ENCODE data around the gene SRGAP2B.
"Not testable (repeated sequence)": the region's sequence is repeated elsewhere in the genome, so short reads cannot be mapped to it uniquely, and the experiment has no call there.

SRGAP2B gene

DNA sequence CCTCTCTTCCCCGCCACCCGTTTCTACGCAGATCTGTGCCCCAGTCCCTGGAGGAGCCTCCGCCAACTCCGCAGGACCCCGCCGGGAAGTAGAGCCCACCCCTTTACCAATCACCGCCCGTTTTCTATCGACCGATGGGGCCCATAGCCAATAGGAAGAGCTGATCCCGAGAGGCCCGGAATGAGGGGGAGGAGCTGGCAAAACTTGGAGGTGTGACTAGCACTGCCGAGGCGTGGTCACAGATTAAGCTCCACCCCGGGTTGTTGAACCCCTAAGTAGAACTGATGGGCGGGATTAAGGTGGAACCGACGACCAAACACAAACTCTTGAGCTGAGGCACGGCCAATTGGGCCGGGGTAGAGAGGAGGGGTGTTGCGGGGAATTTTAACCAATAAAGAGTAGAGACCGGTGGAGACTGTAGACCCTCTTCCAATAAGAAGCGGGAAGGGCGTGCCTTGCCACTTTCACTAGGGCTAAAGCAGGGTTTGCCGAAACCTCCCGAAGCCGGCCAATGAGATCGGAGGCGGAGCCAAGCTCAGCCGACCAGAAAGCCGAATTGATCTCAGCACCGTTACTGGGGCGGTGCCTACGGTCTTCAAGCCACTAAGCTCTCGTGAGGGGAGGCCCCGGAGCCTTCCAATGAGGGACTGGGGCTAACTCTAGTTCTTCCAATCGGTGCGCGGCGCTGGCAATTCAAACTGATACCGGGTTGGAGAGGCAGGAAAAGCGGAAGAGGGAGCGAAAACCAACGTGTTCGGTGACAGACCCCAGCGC lies at the start of gene SRGAP2B, which contains the start of gene FAM72D:
Gene SRGAP2B (minus strand): TSS at position 45 of the 774 bp plus-strand sequence. CDS start 2,427 bp downstream, outside the sequence.
Gene FAM72D (plus strand): TSS at position 691 of the 774 bp plus-strand sequence. CDS start 874 bp downstream, outside the sequence.
- not testable (repeated sequence) for DNase-seq (ENCODE audit: low read depth in 2 of 2)

DNA sequence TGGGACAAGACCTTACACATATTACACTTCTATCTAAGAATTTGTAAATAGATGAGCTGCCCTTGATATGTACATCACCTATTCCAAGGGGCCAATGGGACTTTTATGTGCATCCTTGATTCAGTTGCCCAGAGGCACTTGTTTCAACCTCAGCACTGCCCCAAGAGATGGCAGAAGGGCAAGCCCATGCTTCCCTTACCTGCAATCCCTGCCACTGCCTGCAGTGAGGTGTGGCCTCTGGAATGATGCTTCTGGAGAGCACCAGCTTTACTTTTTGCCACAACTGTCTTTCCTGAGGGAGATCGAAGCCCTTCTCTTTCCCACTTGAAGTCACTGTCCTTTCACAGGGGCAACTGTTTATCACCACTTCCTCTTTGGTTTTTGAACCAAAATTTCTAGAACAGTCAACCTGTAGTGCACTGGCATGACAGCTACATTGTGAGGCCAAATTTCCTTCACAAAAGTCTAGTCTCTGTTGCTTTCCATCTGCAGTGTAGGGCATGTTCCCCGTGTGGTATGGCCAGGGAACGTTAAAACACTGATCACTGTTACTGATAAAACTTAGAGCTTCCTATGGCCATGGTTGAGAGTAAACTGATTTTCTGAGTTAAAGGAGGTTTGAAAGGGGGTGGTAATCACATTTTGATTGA lies 49.3 kb upstream of the SRGAP2B start:
- not testable (repeated sequence) for DNase-seq (ENCODE audit: low read depth in 2 of 2)

DNA sequence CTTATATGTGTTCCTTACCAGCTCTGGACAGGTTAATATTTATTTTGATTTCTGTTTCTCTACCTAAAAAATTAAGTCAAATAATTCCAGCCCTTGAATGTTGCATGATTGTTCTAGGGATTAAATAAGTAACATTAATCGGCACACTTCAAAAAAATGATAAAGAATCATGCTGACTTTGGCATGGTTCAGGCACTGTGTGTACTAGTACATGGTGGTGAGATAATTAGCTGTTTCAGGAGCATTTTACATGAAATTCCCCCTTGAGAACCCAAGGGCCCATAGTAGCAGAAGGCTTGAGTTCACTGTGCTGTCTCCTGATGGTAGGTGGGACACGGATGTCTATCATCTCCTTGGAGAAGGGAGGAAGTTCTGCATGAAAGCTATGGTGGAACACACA lies 45.4 kb upstream of the SRGAP2B start:
- not testable (repeated sequence) for DNase-seq (ENCODE audit: low read depth in 2 of 2)

DNA sequence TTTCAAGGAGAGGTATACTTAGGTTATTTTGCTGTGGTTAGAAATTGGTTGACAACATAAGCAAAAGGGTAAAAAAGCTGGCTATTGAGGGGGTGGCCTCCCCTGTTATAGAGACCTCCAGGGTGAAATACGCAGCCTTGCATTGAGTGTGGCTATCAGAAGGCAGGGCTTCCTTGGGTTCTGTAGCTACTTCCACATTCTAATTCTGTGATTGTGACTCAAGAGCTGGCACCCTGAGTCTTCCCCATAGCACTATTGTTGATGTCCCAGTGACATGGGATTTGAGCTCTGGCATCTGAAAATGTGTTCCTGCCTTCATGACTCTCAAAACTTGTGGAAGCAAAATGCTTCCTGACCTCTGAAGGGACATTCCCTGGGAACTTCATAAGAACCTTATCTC lies 39.3 kb upstream of the SRGAP2B start:
- not testable (repeated sequence) for DNase-seq (ENCODE audit: low read depth in 2 of 2)

DNA sequence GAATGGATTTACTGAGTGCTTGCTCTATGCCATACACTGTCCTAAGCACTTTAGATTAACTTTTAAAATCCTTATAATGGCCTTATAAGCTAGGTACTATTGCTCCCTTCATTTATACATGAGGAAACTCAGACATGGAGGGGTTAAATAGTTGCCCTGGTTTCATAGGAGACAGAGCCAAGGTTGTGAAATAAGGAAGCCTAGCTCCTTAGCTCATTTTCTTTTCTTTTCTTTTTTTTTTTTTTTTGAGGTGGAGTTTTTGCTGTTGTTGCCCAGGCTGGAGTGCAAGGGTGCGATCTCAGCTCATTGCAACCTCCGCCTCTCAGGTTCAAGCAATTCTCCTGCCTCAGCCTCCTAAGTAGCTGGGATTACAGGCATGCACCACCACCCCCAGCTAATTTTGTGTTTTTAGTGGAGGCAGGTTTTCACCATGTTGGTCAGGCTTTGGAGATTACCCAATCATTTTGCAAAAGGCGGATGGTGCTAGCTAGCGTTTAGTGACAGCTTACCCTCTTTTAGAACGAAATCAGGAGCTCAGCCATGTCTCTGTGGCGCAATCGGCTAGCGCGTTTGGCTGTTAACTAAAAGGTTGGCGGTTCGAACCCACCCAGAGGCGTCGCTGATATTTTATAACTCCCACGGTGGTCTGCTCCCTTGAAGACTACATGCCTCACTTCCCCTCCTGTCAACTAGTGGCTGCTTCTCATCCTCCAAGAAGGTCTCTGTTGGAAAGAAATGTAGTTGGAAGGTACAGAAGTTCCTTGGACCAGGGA lies 33.8 kb upstream of the SRGAP2B start:
- not testable (repeated sequence) for DNase-seq (ENCODE audit: low read depth in 2 of 2)

DNA sequence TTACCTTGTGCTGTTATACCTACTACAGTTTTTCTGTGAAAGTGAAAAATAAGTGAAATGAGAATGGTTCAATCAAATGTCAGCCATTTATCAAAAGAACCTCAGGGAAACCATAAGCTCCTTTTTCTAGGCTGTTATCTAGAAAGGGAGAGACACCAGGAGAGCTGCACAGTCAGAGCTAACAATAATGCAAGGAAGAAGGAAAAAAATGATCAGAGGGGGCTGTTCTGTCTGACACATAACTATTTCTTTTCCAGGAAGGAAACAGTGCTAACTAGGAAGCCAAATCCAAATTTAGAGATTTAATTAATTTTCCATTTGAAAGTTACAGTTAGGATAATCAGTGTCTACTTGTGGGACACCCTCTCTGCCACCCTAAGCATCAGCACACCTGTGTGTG lies 32.0 kb upstream of the SRGAP2B start:
- DNase-seq (ENCODE audit: low read depth in 2 of 2), result not testable (repeated sequence)

DNA sequence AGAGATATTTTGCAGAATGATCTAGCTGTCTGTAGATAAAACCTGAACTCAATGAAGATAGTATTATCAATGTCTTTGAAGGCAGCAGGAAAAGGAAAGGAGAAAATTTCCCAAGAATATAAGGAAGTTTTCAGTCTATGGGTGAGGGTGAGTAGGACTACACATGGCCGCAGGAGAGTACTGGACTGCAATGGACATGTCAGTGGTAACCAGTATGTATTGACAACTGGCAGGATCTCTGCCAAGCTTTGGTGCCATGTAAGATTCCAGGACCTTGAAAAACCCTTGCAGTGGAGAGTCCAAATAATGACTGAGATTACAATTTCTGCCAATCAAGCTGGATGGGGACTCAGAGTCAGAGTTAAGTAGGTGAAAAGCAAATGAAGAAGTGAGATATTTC lies 30.0 kb upstream of the SRGAP2B start:
- DNase-seq (ENCODE audit: low read depth in 2 of 2), result not testable (repeated sequence)

DNA sequence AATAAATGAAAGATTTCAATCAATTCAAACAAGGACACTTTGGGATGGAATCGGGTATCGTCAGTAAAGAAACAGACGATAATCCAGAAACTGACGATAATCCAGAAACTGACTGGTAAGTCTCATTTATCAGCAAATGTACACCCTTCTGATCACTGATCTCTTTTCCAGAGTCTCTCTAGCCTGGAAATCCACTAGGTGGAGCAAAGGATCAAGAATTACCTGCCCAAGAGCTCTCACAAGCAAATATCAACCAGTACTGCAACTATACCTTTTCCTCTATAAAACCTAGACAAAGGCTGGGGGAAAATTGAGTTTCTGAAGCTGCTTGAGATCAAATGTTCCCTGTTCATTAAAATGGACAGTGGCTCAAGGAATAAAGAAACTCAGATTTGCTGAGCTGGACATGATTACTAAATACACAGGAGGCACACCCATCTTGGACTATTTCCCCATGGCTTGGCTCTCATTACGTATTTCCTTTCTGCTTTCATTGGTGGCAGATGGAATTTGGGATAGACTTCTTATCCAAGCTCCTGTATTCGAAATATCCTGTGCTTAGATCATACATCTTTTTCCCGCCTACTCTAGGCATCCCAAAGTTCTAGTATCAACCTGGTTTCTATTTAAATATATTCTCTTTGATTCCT lies 29.0 kb upstream of the SRGAP2B start:
- not testable (repeated sequence) for DNase-seq (ENCODE audit: low read depth in 2 of 2)

DNA sequence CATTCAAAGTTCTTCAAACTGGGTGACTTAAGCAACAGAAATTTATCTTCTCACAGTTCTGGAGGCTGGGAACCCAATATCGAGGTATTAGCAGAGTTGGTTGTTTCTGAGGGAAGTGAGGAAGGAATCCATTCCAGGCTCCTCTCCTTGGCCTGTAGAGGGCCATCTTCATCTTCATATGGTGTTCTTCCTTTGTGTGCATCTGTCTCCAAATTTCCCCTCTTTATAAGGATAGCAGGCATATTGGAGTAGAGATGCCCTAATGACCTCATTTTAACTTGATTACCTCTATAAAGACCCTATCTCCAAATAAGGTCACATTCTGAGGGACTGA lies 27.9 kb upstream of the SRGAP2B start:
- not testable (repeated sequence) for DNase-seq (ENCODE audit: low read depth in 2 of 2)

DNA sequence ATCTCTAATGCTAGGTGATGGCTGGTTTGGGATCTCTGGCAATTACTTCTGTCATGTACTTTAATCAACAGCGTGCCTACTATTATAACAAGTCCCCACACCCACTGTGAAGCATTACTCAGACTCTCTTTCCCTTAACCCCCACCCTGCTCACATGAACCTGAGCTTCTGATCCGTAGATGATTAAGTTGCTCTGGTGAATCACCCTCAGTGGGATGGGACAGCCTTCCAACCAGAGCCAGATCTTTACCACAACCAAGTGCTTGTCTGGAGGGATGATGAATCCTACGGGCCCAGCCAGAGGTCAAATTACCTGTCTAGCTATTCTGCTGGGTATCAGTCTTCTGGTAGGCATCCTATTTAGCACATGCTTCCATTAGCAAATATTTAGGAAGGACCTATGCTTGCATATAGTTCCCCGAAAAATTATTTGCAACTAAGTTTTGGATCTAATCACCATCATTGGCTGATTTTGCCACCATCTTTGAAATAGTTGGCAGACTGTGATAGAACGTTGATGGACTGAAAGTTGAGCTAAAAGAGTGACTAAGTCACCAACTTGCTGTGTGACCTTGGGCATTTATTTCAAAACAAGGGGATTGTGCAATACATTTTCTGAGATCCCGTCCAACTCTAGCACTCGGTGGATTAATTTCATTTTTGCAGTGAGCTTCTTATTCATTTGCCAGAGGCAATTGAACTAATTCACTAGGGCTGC lies 27.4 kb upstream of the SRGAP2B start:
- DNase-seq (ENCODE audit: low read depth in 2 of 2), result not testable (repeated sequence)

DNA sequence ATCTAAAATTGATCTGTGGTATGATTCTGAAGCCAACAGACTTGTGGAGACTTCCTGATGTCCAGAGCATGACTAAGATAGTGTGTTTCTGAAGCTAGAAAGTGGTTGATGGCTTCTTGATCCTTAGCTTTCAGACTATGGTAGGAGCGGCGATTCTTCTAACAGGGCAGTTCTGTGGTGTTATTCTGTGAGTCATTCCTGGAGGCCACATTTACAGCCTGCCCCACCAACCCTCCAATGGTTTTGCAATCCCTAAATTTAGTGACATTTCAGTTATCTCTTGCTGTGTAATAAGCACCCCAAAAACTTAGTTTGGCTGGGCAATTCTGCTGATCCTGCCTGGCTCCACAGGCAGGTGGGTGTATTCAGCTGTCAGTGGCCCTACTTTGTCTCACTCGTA lies 24.7 kb upstream of the SRGAP2B start:
- DNase-seq (ENCODE audit: low read depth in 2 of 2), result not testable (repeated sequence)

DNA sequence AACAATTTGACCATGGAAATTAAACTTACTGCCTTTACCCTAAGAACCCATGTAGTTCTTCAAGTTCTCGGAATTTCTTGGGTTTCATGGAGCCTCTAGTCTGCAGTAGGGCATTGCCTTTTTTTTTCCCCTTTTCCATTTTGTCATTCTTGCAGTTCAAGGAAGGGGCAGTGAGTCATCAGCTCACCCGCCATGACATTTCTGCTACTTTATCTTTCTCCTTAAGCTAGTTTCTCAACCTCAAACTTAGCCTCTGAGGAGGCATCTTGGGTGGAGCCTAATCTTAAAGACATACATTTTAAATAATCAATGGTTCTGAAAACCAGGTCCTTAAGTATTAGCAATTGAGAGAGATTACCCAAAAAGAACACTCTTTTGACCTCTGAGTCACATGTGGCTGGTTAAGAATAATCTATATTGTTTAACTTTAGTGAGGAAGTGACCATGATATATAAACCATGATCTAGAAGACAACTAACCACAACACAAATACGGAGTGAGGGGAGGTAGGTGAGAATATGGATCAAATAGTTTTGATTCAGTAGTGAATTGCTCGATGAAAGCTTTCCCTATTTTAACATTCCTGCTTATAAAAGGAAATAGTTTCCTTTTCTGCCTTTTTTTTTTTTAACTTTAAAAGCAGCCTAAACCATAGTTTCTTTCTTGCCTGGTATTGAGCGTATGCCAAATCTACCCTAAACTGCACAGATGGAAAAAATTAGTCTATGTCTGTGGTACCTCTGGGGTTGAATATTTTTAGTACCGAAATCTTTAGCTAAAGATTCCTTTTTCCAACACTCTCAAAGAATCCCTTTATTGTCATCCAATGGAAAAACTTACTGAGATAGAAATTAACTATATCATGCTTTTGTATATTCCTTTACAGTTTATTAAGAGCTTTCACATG lies 20.7 kb upstream of the SRGAP2B start:
- DNase-seq (ENCODE audit: low read depth in 2 of 2), result not testable (repeated sequence)

DNA sequence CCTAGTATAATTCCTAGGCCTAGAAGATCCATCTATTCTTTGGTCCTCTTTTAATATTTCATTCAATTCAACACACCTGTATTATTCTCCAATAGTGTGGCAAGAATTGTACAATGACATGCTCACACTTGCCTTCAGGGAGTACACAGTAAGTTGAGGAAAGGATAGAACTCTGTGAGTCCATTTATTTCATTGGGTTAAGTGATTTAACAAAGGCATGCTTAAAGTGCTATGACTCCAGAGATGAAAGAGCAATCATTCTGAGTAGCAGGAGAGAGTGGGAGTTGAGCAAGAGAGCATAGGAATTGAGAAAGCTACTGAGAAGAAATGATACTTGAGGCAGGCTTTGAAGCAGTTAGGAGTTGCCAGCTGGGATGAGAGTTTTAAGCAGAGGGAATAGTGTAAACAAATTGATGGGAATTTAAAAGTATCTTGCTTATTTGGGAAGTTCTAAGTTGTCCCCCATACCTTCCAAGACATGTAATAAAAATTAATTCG lies 19.5 kb upstream of the SRGAP2B start:
- DNase-seq (ENCODE audit: low read depth in 2 of 2), result not testable (repeated sequence)

DNA sequence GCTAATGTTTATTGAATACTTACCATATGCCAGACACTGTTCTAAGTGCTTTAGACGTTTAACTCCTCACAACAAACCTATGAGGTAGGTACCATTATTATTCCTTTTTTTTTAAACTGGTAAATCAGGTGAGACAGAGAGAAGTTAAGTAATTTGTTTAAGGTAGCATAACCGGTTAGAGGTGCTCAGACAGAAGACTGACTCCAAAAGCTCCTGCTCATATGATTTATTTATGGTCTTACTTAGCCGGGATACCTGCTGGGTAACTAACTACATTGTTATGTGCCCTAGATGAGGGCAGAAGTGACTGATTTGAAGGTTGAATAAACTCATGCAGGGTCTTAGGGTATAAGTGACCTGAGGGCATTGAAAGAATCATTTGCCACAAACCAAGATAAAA lies 17.6 kb upstream of the SRGAP2B start:
- not testable (repeated sequence) for DNase-seq (ENCODE audit: low read depth in 2 of 2)

DNA sequence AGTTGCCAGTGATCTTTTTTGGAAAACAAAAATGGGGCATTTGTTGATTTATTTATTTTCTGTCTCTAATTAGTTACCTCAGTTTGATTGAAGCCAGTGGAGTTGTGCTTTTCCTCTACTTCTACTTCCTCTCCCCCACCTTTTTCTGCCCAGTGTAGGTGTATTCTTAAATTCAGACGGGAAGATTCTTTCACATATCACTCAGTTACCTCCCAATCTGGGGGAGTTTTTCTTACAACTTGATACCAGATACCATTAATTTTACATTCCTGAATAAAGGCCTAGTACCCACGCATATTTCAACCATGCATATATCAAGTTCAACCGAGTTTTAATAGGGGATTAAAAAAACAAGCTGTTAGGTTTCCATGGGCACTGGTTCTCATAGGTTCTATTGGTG lies 16.5 kb upstream of the SRGAP2B start:
- not testable (repeated sequence) for DNase-seq (ENCODE audit: low read depth in 2 of 2)

DNA sequence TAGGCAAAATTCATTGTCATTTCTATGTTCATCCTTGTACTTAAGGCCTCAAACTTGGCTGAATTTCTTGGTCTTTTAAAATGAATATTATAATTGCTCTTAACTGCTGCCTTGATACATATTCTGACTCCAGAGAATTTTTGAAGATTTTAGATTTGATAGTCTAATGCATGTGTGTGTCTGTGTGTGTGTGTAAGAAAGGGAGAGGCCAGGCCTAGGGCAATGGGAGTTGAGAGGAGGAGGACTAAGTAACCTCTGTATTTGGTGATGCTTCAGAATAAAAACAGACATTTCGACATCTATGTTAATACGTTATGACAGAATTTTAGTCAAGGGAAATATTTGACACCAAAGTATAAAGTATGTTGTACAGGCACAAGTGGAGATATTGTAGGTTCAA lies 8.2 kb upstream of the SRGAP2B start:
- not testable (repeated sequence) for DNase-seq (ENCODE audit: low read depth in 2 of 2)

DNA sequence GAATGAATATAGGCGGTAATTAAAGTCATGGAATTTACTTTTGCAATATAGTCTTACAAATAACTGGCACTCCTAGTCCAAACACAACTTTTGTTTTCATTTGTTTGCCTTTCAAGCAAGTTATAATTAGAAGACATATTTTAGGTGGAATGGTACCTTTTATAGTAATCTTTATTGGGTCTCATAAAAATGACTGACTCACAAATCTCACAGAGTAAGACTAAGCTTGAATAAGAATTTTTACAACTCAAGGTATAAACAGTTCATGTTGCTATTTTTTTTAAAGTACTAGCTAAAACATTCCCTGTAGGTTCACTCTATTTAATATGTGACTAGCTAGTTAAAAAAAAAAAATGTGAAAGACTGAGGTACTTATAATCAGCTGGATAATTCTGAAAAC lies 6.6 kb upstream of the SRGAP2B start:
- DNase-seq (ENCODE audit: low read depth in 2 of 2), result not testable (repeated sequence)

DNA sequence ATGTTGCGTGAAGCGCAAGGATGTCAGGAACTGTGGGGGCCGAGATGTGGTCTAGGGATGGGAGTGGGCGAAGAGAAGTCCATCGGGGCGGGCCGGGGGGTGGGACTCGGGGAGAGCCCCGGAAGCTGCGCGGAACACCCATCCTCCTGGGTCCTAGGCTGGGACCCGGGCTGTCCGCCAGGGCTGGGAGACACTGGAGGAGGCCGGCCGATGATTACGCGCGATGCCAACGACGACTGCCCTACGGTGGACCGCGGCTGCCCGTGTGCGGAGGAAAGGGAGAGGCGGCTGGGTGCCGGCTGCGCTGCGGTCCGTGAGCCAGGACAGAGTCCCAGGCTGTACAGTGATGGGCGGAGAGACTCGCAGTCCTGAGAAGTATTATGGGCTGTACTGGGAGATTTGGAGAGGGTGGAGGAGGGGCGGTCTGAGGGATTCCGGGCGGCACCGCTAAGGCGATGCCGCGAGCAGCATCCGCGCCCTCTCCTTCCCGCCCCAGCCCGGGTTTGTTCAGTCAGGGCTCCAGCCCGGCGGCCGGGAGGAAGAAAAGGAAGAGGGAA lies 395 bp downstream of the SRGAP2B start:
- DNase-seq (ENCODE audit: low read depth in 2 of 2), result peak in 1 of 2 donors; percentile 0

DNA sequence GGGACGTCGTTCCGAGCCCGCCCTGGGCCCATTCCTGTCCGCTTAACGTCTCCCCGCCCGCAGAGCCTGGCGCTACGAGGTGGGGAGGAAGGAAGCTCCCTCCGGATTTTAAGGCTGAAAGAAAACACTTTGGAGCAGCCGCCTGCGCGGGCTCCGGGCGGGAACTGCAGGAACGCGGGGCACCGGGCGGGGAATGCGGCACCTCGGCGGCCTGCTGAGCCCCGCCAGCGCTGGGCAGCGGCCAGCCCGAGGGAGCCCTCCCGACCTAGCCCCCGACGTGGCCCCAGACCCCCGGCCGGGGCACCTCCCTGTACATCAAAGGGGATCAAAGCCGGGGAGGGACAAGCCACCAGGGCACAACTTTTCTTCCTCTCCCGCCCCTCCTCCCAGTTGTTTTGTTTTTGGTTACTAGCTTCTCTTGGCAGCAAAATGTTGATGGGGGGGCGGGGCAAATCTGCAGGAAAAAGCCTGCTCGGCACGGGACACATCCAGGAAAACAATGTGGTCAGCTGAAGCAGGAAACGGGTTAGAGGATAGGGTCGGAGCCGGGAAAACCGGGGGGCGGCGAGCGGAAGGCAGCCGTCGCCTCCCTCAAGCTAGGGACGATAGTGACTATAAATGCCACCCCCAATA lies 1.5 kb downstream of the SRGAP2B start:
- DNase-seq (ENCODE audit: low read depth in 2 of 2), result peak in 1 of 2 donors; percentile 3
